Endothelial cell of umbilical vein (primary cell): ENCODE measurements around the gene GPR61. TPM values are rescaled to one million over a fixed set of nuclear protein-coding genes. Genes with fewer than 3 reads are reported as not detected.

Source experiments
- BruUV-seq: library from RNA; stranded (reverse); fragments of 400-500 nt; replicated peaks from 2 replicates; lab custom pipeline; 2021; lab: Mats Ljungman, UMichigan
- CTCF ChIA-PET: fragments of 300-600, 350-600 bp; sonication (Branson Sonifier 250); formaldehyde crosslinking; loops from one replicate; lab custom pipeline; 2021; ENCODE audit warnings: antibody characterized with exemption, inconsistent platforms; lab: Charles Lee
- POLR2A ChIA-PET: fragments of 300-600, 350-600 bp; sonication (Branson Sonifier 250); formaldehyde crosslinking; loops from one replicate; lab custom pipeline; 2021; ENCODE audit warnings: antibody characterized with exemption, inconsistent platforms; lab: Charles Lee
- DNase-seq: peaks from one replicate; pipeline ENCODE4 v3.0.0-alpha.2; 2011; ENCODE audit warnings: low read depth, low spot score
- FAIRE-seq: peaks from 2 replicates; lab custom pipeline; 2011; peaks lifted over from hg19 to GRCh38; lab: Jason Lieb, UNC
- H2AFZ ChIP-seq: 2 replicates; pipeline ENCODE4 v1.6.0; 2012; ENCODE audit warnings: low read depth, low read length, control low read depth, inconsistent platforms
- H3K27ac ChIP-seq: 2 replicates; pipeline ENCODE4 v1.5.1; 2011; ENCODE audit warnings: low read depth, mild to moderate bottlenecking, control low read depth, low read length, moderate library complexity; ENCODE audit not compliant: insufficient read depth
- H3K27me3 ChIP-seq, 2 experiments: 2 replicates each; pipeline versions ENCODE4 v1.6.0 to v1.6.1; 2011; ENCODE audit warnings: low read length in 2 of 2, mixed read lengths in 1 of 2; ENCODE audit not compliant: control insufficient read depth in 2 of 2, insufficient read depth in 2 of 2
- H3K36me3 ChIP-seq, 2 experiments: 2 replicates in 1 of 2; 3 replicates in 1 of 2; pipeline ENCODE4 v1.5.1; 2011; ENCODE audit warnings: low read length in 2 of 2, mild to moderate bottlenecking in 1 of 2, moderate library complexity in 1 of 2; ENCODE audit not compliant: control insufficient read depth in 2 of 2, insufficient read depth in 2 of 2; ENCODE audit errors: extremely low read depth in 1 of 2
- H3K4me1 ChIP-seq: 3 replicates; pipeline ENCODE4 v1.5.1; 2011; ENCODE audit warnings: mild to moderate bottlenecking, low read length; ENCODE audit not compliant: control insufficient read depth, insufficient read depth; ENCODE audit errors: extremely low read depth
- H3K4me2 ChIP-seq: 2 replicates; pipeline ENCODE4 v1.6.1; 2011; ENCODE audit warnings: low read length, control low read depth, mixed read lengths; ENCODE audit not compliant: insufficient read depth
- H3K4me3 ChIP-seq, 3 experiments: fragments of 200-600 bp in 1 of 3; sonication (generic), shearing (Covaris generic) in 1 of 3; replicated peaks in 1 of 3; 2 replicates each; pipeline ENCODE4 v1.5.1; 2011 to 2016; ENCODE audit warnings: control low read depth in 3 of 3, low read length in 3 of 3, mild to moderate bottlenecking in 2 of 3, inconsistent platforms in 1 of 3, low read depth in 1 of 3, moderate library complexity in 1 of 3; ENCODE audit not compliant: insufficient read depth in 1 of 3
- H3K79me2 ChIP-seq: 2 replicates; pipeline ENCODE4 v1.6.0; 2012; ENCODE audit warnings: low read length, inconsistent platforms; ENCODE audit not compliant: control insufficient read depth, insufficient read depth
- H3K9ac ChIP-seq: replicated peaks from 2 replicates; pipeline ENCODE3; 2011; ENCODE audit warnings: low read length, control low read depth; ENCODE audit not compliant: insufficient read depth; ENCODE audit errors: extremely low read depth
- H3K9me1 ChIP-seq: replicated peaks from 3 replicates; pipeline ENCODE4 v1.6.0; 2011; ENCODE audit warnings: mild to moderate bottlenecking, low read length; ENCODE audit not compliant: control insufficient read depth, insufficient read depth; ENCODE audit errors: extremely low read depth
- H3K9me3 ChIP-seq: replicated peaks from 2 replicates; pipeline ENCODE4 v1.5.1; 2012; ENCODE audit warnings: low read length, inconsistent platforms; ENCODE audit not compliant: control insufficient read depth, insufficient read depth
- H4K20me1 ChIP-seq: replicated peaks from 2 replicates; pipeline ENCODE3; 2011; ENCODE audit warnings: mild to moderate bottlenecking, low read length; ENCODE audit not compliant: control insufficient read depth, insufficient read depth; ENCODE audit errors: extremely low read depth
- CTCF ChIP-seq, 2 donors: IDR thresholded peaks; 1 replicate in 1 of 2; 2 replicates in 1 of 2; pipeline ENCODE4 v1.5.1; 2011; ENCODE audit warnings: low read length in 2 of 2, mild to moderate bottlenecking in 2 of 2, moderate library complexity in 2 of 2, control low read depth in 1 of 2, inconsistent platforms in 1 of 2, low read depth in 1 of 2; ENCODE audit not compliant: insufficient read depth in 1 of 2; ENCODE audit errors: extremely low read depth in 1 of 2
- EZH2 ChIP-seq: IDR thresholded peaks from 2 replicates; pipeline ENCODE4 v1.6.1; 2012; ENCODE audit warnings: borderline replicate concordance, low read depth, mild to moderate bottlenecking, moderate library complexity, low read length, inconsistent platforms; ENCODE audit not compliant: severe bottlenecking
- FOS ChIP-seq: IDR thresholded peaks from 2 replicates; pipeline ENCODE4 v1.6.1; 2011; ENCODE audit warnings: mild to moderate bottlenecking, low read length, moderate library complexity, borderline replicate concordance; ENCODE audit not compliant: insufficient read depth
- GATA2 ChIP-seq: IDR thresholded peaks from 2 replicates; pipeline ENCODE4 v1.7.0; 2011; ENCODE audit warnings: low read depth, mild to moderate bottlenecking, moderate library complexity, mixed read lengths, low read length; ENCODE audit not compliant: insufficient read length, insufficient read depth
- JUN ChIP-seq: IDR thresholded peaks from 2 replicates; pipeline ENCODE4 v1.6.1; 2011; ENCODE audit warnings: borderline replicate concordance, low read depth; ENCODE audit not compliant: insufficient read length, insufficient read depth
- MAX ChIP-seq: IDR thresholded peaks from 2 replicates; pipeline ENCODE4 v1.6.1; 2011; ENCODE audit not compliant: insufficient read depth, insufficient read length
- MYC ChIP-seq: IDR thresholded peaks from one replicate; pipeline ENCODE4 v1.6.1; 2011; ENCODE audit warnings: mild to moderate bottlenecking, low read depth, low read length
- POLR2A ChIP-seq: IDR thresholded peaks from 2 replicates; pipeline ENCODE4 v1.6.1; 2012; ENCODE audit warnings: low read depth, mild to moderate bottlenecking, control low read depth, low read length
- POLR2AphosphoS5 ChIP-seq: IDR thresholded peaks from 2 replicates; pipeline ENCODE4 v1.6.1; 2012; ENCODE audit warnings: low read depth, mild to moderate bottlenecking, control low read depth, low read length, moderate library complexity; ENCODE audit not compliant: insufficient read depth
- dilution Hi-C: fragments of 300-500 bp; cut with MboI; formaldehyde crosslinking; loops from one replicate; pipeline ENCODE4 v1.15.0; 2019; ENCODE audit warnings: low sequenced_read_pairs; ENCODE audit not compliant: extremely low pct_ligation_motif_present
- intact Hi-C: fragments of 100-400 bp; cut with micrococcal nuclease; formaldehyde crosslinking; loops from one replicate; pipeline ENCODE4 v1.10.0; 2022
- polyA plus RNA-seq, 4 experiments: library from polyadenylated mRNA; depleted of rRNA in 3 of 4; stranded (reverse) in 3 of 4; unstranded in 1 of 4; fragments of >200 nt; gene quantifications; 2 replicates each; pipeline versions ENCODE4 v1.2.1 to v1.2.3, GENCODE V29; 2011 to 2012; ENCODE audit warnings: missing spikeins in 1 of 4
- total RNA-seq: library from RNA; stranded (reverse); gene quantifications from 2 replicates; pipeline ENCODE4 v1.2.3, GENCODE V29; 2021

GPR61 gene
- total and polyA plus RNA-seq, 2 donors (not counting 3 experiments of a cell fraction or from before 2014, with no cell fraction given) = not detected

GRCh38 chr1:109513110-109513710 is 26.5 kb upstream of the GPR61 start:
- H2AFZ ChIP-seq = no peak overlapping the region
- DNase-seq (no peak), FAIRE-seq (no peak)
- dilution Hi-C loops = no loop called here
- H3K27ac ChIP-seq = no peak overlapping the region
- H3K27me3 ChIP-seq = peaks cover 10 to 20% of the 10 kb centered on the region in 2 experiments
- H3K9ac ChIP-seq = no peak overlapping the region
- ChIA-PET POLR2A (no interaction called here), CTCF (interaction anchor here (0.7 to 2.8 kb wide), 6 partner anchors 9 to 19 kb away, joined by 3 to 16 read pairs (median 4); no protein-coding TSS in a partner anchor)
- no peaks in the 10 kb centered on the region for H3K79me2 ChIP-seq
- H3K4me3 ChIP-seq = no peak overlapping the region
- no peaks in the 10 kb centered on the region for H4K20me1 ChIP-seq
- no peaks in the 10 kb centered on the region for H3K9me1 ChIP-seq
- no peaks in the 10 kb centered on the region for H3K9me3 ChIP-seq
- intact Hi-C loops = no loop called here
- H3K4me2 ChIP-seq = no peak overlapping the region
- TF ChIP-seq FOS (no peak), POLR2A (no peak), POLR2AphosphoS5 (no peak), MYC (no peak), EZH2 (no peak), JUN (no peak), MAX (no peak), GATA2 (no peak), CTCF (IDR thresholded peaks at IDR 0.05; ENCODE audit: extremely low read depth in 1 of 2, insufficient read depth in 1 of 2, low read depth in 1 of 2, low read length in 2 of 2) (no peak)
- H3K36me3 ChIP-seq = no peaks in the 10 kb centered on the region
- BruUV-seq = no TSS peak
- peaks cover 6% of the 10 kb centered on the region for H3K4me1 ChIP-seq
